GM18873 (cell line): ENCODE data around the gene ANKS1B.

Experiments
- ATAC-seq: cut with Tn5 transposase; IDR thresholded peaks from one replicate; pipeline ENCODE4 v1.9.1; 2021; ENCODE audit warnings: mild to moderate bottlenecking, moderate library complexity, moderate number of reproducible peaks; ENCODE audit not compliant: unreplicated experiment, low FRiP score

Gene ANKS1B

GRCh38 chr12:98918176-98918863 is 1066.4 kb downstream of the ANKS1B start:
- ATAC-seq = no peak

- ATAC-seq = no peak
Observed at GRCh38 chr12:98916106-98916505, 1068.6 kb downstream of the ANKS1B start.

- no peak for ATAC-seq
Observed at GRCh38 chr12:98912401-98912974, 1072.2 kb downstream of the ANKS1B start.

- no peak for ATAC-seq
Observed at GRCh38 chr12:98911396-98911795, 1073.3 kb downstream of the ANKS1B start.

GRCh38 chr12:98909746-98910145 is 1075.0 kb downstream of the ANKS1B start:
- no peak for ATAC-seq

- ATAC-seq = no peak
Observed at GRCh38 chr12:98908866-98909265, 1075.9 kb downstream of the ANKS1B start.

GRCh38 chr12:98903875-98904274 is 1080.9 kb downstream of the ANKS1B start:
- ATAC-seq = no peak

- no peak for ATAC-seq
Observed at GRCh38 chr12:98901189-98901588, 1083.5 kb downstream of the ANKS1B start.

GRCh38 chr12:98896938-98897337 is 1087.8 kb downstream of the ANKS1B start:
- no peak for ATAC-seq

GRCh38 chr12:98895086-98895651 is 1089.6 kb downstream of the ANKS1B start:
- no peak for ATAC-seq

GRCh38 chr12:98894412-98895085 is 1090.2 kb downstream of the ANKS1B start:
- no peak for ATAC-seq

GRCh38 chr12:98893675-98894411 is 1090.9 kb downstream of the ANKS1B start:
- ATAC-seq = no peak

GRCh38 chr12:98893126-98893674 is 1091.5 kb downstream of the ANKS1B start:
- no peak for ATAC-seq

- no peak for ATAC-seq
Observed at GRCh38 chr12:98885778-98886177, 1099.0 kb downstream of the ANKS1B start.

- no peak for ATAC-seq
Observed at GRCh38 chr12:98883231-98883630, 1101.5 kb downstream of the ANKS1B start.

GRCh38 chr12:98882526-98882925 is 1102.2 kb downstream of the ANKS1B start:
- no peak for ATAC-seq

- no peak for ATAC-seq
Observed at GRCh38 chr12:98873776-98874175, 1111.0 kb downstream of the ANKS1B start.

GRCh38 chr12:98870504-98870903 is 1114.2 kb downstream of the ANKS1B start:
- ATAC-seq = no peak

GRCh38 chr12:98869886-98870503 is 1114.7 kb downstream of the ANKS1B start:
- no peak for ATAC-seq

GRCh38 chr12:98868538-98868937 is 1116.2 kb downstream of the ANKS1B start:
- no peak for ATAC-seq
